Heart left ventricle (tissue), 16 donors: ENCODE data around the gene ARL15. TPM values are rescaled to one million over a fixed set of nuclear protein-coding genes. Genes with fewer than 3 reads are reported as not detected.

Experiments used
- ATAC-seq, 4 donors: fragments of 200-7000 bp; cut with Tn5 transposase; one replicate each; pipeline ENCODE4 v1.9.1; 2020 to 2022; ENCODE audit warnings: moderate library complexity in 4 of 4, mild to moderate bottlenecking in 3 of 4, moderate number of reproducible peaks in 1 of 4
- DNase-seq, 5 donors: peaks; one replicate each; pipeline ENCODE4 v3.0.0-alpha.2; 2020
- H3K27ac ChIP-seq, 12 donors: fragments of 200-600 bp; sonication (generic) in 4 of 12; one replicate each; pipeline versions ENCODE4 v1.5.0 to v1.8.0; 2016 to 2022; ENCODE audit warnings: mild to moderate bottlenecking in 2 of 12
- H3K27me3 ChIP-seq, 9 donors: fragments of 200-600 bp; sonication (generic) in 2 of 9; one replicate each; pipeline versions ENCODE4 v1.5.1 to v1.8.0; 2016 to 2022; ENCODE audit warnings: mild to moderate bottlenecking in 3 of 9
- H3K36me3 ChIP-seq, 9 donors: fragments of 200-600 bp; sonication (generic) in 2 of 9; one replicate each; pipeline versions ENCODE4 v1.5.0 to v1.8.0; 2018 to 2022; ENCODE audit warnings: mild to moderate bottlenecking in 2 of 9
- H3K4me1 ChIP-seq, 12 donors: fragments of 200-600 bp; sonication (generic) in 4 of 12; one replicate each; pipeline versions ENCODE4 v1.5.0 to v1.8.0; 2016 to 2022; ENCODE audit warnings: mild to moderate bottlenecking in 3 of 12
- H3K4me3 ChIP-seq, 12 donors: fragments of 200-600 bp; sonication (generic) in 4 of 12; one replicate each; pipeline versions ENCODE4 v1.5.0 to v1.8.0; 2017 to 2022; ENCODE audit warnings: mild to moderate bottlenecking in 9 of 12, moderate library complexity in 4 of 12
- H3K9me3 ChIP-seq, 12 donors: fragments of 200-600 bp; sonication (generic) in 4 of 12; one replicate each; pipeline versions ENCODE4 v1.5.0 to v1.8.0; 2016 to 2022; ENCODE audit warnings: mild to moderate bottlenecking in 1 of 12
- CTCF ChIP-seq, 12 donors: fragments of 200-600 bp; sonication (generic) in 4 of 12; IDR thresholded peaks; one replicate each; pipeline versions ENCODE4 v1.5.0 to v1.8.0; 2018 to 2022; ENCODE audit warnings: antibody characterized with exemption in 12 of 12, mild to moderate bottlenecking in 5 of 12
- POLR2A ChIP-seq, 2 donors: fragments of 450-650 bp; IDR thresholded peaks; one replicate each; pipeline ENCODE4 v1.6.1; 2017; ENCODE audit warnings: antibody characterized with exemption in 2 of 2, mild to moderate bottlenecking in 2 of 2, moderate library complexity in 2 of 2
- WGBS, 4 donors: extraction: QIAGEN DNeasy Blood & Tissue Kit in 2 of 4; methylation state at CpG; one replicate each; pipeline versions ENCODE4 v1.1.5 to v1.1.7; 2013 to 2018; 5-methylcytosine and 5-hydroxymethylcytosine counted together
- intact Hi-C, 10 donors: fragments of 100-400 bp; cut with DNase I; formaldehyde crosslinking; loops; one replicate each; pipeline versions ENCODE4 v1.11.1 to v1.14.2; 2022
- polyA plus RNA-seq, 2 donors: library from polyadenylated mRNA; stranded (reverse); fragments of 200-250 nt; gene quantifications; one replicate each; pipeline ENCODE4 v1.2.3, GENCODE V29; 2013
- total RNA-seq, 9 donors: library from RNA; depleted of rRNA in 2 of 9; stranded (reverse); fragments of >200 nt in 2 of 9; fragmentation: NEBNext Ultra II Directional in 3 of 9; extraction: Animal tissue kit (Norgen Biotek cat#: 25700) in 3 of 9; gene quantifications; one replicate each; pipeline versions ENCODE4 v1.1.0 to v1.2.4, GENCODE V29; 2016 to 2023
- donor health status: ischemic (EF 13 %, LVEDD 7.1; RV severe dilation, severe dysfunction).
- donor health status: healthy with polysubstance abuse.
- donor health status: DM: no; HTN: yes; CAD: no.
- donor health status: DM: no; HTN: no; CAD: no.
- donor health status: ischemic (EF 25% LVEDD 6.9; RV normal size, moderate dysfunction).
- donor health status: ischemic (EF 25% LVEDD 5.7; RV mildly dilated, moderate dysfunction).
- donor health status: healthy.
- donor health status: DM: yes; HTN: yes; CAD: no.
- donor health status: ischemic (EF 35%, LVEDD 5.7; RV mildly dilated, moderate dysfunction).
- donor health status: nonischemic (EF 11% LVEDD 7.7; RV severe dilation, severe dysfunction).
- donor health status: DM: yes; HTN: yes; CAD: no.
- donor health status: PGD.
- donor health status: ischemic (EF 29% LVEDD 5.4; RV normal size, mild dysfunction).
- donor health status: nonischemic (EF 23%, LVEDD 6.1; RV moderate dilation, normal function).

Gene ARL15
- total and polyA plus RNA-seq, 11 donors, result 7.1 to 35.0 (median 23.2) TPM

- 94 to 100% (median 98%) methylated on average over 1 of the region's 1 CpG for WGBS, 4 donors
- no peak overlapping the region for H3K4me3 ChIP-seq
- H3K27me3 ChIP-seq, result peaks cover 0 to 4% (median 0%) of the 10 kb centered on the region in 9 donors
- TF ChIP-seq CTCF (IDR thresholded peaks at IDR 0.05) (no peak), POLR2A (IDR thresholded peaks at IDR 0.05) (no peak)
- H3K9me3 ChIP-seq, result no peaks in the 10 kb centered on the region
- H3K27ac ChIP-seq, result no peak overlapping the region
- ATAC-seq, result no peak
- DNase-seq, result no peak
- intact Hi-C loops, result no loop called here
- H3K4me1 ChIP-seq, result peaks cover 0 to 2% (median 0%) of the 10 kb centered on the region in 12 donors
- no peaks in the 10 kb centered on the region for H3K36me3 ChIP-seq
These were observed 9.9 kb upstream of the ARL15 start for GRCh38 chr5:54320256-54320655.

DNA sequence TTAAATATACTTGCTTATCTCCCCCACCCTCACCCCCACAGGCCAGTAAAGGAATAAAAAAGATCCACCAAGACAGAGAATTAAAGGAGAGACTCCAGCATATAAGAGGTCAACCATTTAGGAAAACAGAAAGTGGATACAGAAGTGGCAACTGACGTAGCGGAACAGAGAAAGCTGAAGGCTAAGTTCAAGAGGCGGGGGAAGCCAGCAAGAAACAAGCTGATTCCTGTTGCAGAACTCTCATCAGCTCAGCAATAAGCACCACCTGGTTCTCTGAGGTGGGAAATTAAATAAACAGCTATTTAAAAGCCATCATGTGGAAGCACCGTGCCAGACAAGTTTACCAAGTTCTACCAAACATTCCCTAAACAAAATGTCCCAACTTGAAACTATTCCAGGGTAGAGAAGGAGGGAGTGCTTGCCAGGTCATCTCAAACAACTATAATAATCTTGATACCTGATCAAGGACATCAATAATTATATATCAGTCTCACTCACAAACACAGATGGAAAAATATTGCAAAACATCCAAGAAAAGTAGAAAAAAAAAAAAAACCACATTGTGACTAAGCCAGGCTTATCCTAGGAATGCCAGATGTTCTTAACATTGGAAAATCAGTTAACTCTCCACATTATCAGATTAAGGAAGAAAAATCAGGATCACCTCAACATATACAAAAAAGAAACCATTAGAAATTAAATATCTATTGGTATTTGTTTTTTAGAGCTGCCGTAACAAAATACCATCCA is 7.3 kb upstream of the ARL15 start:
- H3K36me3 ChIP-seq, result no peaks in the 10 kb centered on the region
- H3K4me1 ChIP-seq, result no peaks in the 10 kb centered on the region
- intact Hi-C loops, result loop anchor here in 3 of 10 donors (5.0 to 10.0 kb wide), 4 partner anchors 67 to 177 kb away; no protein-coding TSS in a partner anchor
- TF ChIP-seq CTCF (IDR thresholded peaks at IDR 0.05) (no peak), POLR2A (IDR thresholded peaks at IDR 0.05) (no peak)
- H3K27me3 ChIP-seq, result peaks cover 0 to 4% (median 0%) of the 10 kb centered on the region in 9 donors
- no peak for ATAC-seq
- H3K27ac ChIP-seq, result no peak overlapping the region
- H3K9me3 ChIP-seq, result no peaks in the 10 kb centered on the region
- DNase-seq, result no peak
- no peak overlapping the region for H3K4me3 ChIP-seq
- 89 to 94% (median 92%) methylated on average over 5 of the region's 5 CpGs for WGBS, 4 donors

GRCh38 chr5:54315736-54316528 is 5.6 kb upstream of the ARL15 start:
- Histone ChIP-seq H3K27ac (no peak overlapping the region), H3K4me3 (no peak overlapping the region), H3K36me3 (no peaks in the 10 kb centered on the region), H3K4me1 (peaks cover 0 to 8% (median 1%) of the 10 kb centered on the region in 12 donors), H3K9me3 (no peaks in the 10 kb centered on the region), H3K27me3 (peaks cover 0 to 4% (median 0%) of the 10 kb centered on the region in 9 donors)
- TF ChIP-seq POLR2A (IDR thresholded peaks at IDR 0.05) (no peak), CTCF (IDR thresholded peaks at IDR 0.05) (no peak)
- 82 to 89% (median 84%) methylated on average over 5 of the region's 5 CpGs for WGBS, 4 donors
- DNase-seq (no peak), ATAC-seq (no peak)
- intact Hi-C loops, result loop anchor here in 3 of 10 donors (5.0 to 10.0 kb wide), 4 partner anchors 69 to 179 kb away; no protein-coding TSS in a partner anchor
